ENCODE measurements around the gene SHC2. TPM values are rescaled to one million over a fixed set of nuclear protein-coding genes. Genes with fewer than 3 reads are reported as not detected.

Gene SHC2
- total RNA-seq, 1 donor from 2014 or later: 57.8 TPM

DNA sequence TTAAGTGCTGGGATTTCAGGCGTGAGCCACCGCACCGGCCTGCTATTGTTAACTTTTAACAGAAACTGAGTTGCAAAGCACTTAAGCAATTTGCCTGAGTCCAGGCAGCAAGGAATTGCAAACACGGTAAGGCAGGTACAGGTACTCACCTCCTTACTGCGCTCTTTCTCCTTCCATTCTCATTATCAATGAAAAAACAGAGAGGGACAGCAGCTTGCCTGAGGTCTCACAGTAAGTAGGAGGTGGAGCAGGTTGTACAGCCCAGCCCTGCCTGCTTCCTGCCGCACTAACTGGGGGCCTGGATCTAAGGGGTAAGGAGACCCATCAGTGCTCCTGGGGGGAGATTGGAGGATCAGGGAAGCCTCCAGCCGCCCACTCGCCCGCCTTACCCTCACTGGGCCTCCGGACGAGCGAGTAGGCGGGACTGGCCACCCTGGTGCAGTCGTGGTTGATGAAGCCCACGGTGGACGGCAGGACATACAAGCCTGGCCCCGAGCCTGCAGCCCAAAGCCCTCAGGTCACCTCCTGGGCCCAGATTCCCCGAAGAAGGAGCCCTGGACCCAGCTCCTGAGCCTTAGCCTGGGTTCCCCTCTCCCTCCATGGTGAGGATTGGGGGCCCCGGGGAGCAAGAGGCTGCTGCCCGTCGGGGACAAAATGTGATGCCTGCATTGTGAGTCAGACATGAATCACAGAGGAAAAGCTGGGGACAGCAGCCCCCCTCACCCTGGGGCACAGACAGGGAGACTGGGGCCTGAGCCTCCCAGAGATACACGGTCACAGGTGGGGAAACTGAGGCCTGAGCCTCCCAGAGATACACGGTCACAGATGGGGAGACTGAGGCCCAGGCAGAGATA, 11.4 kb upstream of the SHC2 start:
- no peak for DNase-seq (ENCODE audit: low spot score)
- ATAC-seq: no peak

DNA sequence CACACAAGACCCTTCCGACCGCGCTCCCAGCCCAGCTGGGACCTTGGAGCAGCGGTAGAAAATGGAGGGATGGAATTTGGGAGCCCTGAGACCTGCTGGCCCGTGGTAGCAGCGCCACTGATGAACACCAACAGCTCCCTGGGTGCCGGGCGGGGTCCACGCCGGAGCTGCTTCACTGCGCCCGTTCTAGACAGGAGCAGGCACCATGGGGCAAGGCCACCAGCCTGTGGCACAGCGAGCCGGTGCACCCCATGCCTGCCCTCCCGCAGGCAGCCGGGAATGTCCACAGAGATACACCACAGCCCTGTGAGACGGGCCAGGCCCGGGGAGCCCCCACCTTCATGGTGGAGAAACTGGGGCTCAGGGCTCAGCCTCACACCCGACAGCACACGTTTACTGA, 9.9 kb upstream of the SHC2 start:
- DNase-seq (ENCODE audit: low spot score) (no peak), ATAC-seq (no peak)

DNA sequence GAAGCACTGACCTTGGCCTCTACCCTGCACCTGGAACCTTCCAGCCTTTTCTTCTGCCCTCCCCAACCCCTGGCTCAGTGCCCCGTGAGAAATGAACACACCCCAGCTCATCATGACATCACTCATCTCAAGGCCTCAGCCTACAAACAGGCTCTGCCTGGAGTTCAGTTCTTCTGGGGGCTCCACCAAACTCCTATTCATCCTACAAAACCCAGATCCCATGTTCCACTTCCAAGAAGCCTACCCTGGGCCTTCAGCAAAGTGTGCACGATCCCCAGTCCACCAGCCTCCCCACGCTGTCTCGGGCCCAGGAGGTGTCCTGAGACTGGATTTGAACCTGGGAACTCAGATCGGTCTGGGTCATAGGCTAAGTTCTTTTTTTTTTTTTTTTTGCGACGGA, 9.0 kb upstream of the SHC2 start:
- DNase-seq (ENCODE audit: low spot score) (no peak), ATAC-seq (no peak)

DNA sequence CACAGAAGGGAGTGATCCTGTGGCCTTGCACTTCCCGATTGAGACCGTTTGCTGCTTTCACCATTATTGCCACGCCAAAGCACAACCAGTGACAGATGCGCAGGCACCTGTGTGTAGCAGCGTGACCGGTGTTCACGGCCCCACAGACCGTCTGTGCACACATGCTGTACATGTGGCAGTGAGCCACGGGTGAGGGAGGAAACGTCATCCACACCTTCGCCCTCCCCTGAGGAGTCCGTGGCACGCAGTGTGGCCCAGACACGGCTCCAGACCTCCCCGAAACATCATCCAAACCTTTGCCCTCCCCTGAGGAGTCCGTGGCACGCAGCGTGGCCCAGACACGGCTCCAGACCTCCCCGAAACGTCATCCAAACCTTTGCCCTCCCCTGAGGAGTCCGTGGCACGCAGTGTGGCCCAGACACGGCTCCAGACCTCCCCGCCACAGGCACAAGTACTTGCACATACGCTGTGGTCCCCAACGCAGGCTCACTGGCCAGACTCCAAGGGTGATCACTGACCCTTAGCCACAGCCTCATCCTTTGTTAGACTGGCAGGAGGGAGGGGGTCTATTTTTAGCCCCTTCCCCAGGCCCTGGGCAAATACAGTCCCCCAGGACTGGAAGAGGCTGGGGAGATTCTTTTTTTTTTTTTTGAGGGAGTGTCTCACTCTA, 7.9 kb upstream of the SHC2 start:
- DNase-seq (ENCODE audit: low spot score) (no peak), ATAC-seq (no peak)

DNA sequence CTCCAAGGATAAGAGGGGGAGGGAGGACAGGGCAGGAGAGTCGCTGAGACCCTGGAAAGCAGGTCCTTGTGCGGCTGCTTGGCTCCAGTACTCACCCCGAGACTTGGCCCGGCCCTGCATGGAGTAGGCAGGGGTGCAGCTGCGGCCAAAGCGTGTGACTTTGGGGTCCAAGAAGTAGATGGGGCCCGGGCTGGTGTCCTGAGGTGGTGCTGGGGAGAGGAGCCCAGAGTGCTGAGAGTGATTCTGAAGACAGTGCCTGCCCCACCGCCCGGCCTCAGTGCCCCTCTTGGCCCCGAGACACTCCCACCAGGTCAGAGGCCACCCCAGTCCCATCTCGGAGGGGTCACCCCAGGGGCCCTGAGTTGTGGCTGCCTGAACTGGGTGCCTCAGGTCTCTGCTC, 6.7 kb upstream of the SHC2 start:
- no peak for DNase-seq (ENCODE audit: low spot score)

DNA sequence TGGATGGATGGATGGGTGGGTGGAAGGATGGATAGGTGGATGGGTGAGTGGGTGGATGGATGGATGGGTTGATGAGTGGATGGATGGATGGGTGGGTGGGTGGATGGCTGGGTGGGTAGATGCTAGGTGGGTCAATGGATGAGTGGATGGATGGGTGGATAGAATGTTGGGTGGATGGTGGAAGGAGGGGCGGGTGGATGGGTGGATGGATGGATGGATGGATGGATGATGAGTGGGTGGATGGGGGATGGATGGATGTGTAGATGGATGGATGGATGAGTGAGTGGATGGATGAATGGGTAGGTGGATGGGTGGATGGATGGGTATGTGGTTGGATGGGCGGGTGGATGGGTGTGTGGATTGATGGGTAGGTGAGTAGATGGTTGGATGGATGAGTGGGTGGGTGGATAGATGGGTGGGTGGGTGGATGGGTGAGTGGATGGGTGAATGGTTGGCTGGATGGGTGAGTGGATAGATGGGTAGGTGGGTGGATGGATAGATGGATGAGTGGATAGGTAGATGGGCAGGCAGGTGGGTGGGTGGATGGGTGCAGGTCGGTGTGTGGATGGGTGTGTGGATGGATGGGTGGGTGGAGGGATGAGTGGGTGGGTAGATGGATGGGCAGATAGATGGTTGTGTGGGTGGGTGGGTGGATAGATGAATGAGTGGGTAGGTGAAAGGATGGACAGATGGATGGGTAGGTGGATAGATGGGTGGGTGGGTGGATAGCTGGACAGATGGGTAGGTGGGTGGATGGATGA, 4.4 kb upstream of the SHC2 start:
- ATAC-seq: no peak
- DNase-seq (ENCODE audit: low spot score): no peak

More for the DNA sequence above, 6.7 kb upstream of the SHC2 start:
- no peak for ATAC-seq

DNA sequence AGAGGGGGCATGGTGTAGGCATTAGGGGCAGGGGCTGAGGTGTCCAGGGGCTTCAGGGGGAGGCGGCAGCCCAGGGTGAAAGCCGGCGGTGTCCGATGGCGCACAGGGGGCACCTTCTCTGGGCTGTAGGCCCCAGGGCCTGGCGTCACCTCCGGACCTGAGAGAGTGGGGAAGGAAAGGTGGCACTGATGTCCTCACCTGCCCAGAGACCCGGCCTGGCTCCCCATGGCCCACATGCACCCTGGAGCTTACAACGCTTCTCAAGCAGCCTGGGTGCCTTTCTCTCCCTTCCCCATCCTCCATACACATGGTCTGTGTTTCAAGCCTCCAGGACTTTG, 3.3 kb upstream of the SHC2 start:
- ATAC-seq (no peak), DNase-seq (ENCODE audit: low spot score) (no peak)

DNA sequence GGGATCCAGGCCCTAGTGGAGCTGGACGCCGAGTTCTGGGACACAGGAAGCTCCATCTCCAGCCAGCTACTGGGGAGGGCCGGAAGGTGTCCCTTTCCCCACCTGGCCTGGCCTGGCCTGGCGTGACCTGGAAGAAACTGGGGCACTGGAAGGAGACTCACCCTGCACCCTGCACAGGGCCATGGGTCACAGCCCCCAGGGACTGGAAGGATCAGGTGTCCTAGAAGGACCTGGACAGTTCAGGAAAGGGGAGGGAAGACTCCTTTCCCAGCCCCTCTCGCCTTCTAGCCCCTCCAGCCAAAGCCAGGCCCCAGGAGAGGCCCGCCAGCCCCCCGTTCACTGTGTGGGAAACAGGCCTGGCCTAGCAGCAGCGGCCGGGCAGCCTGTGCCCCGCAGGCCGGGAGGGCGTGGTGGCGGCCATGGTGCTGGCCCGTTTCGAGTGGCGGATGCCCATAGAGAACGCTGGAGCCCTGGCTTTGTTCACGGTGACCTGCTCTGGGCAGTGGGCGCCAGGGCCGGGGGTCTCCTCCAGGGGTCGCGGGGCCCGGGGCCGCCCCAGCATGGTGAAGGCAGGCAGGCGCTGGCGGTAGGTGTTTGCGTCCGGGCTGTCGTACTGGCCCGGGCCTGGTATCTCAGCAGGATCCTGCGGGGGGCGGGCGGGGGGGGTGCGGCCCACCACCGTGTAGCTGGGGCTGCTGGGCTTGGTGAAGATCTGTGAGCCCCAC, 2.8 kb upstream of the SHC2 start:
- DNase-seq (ENCODE audit: low spot score): no peak
- ATAC-seq: no peak

DNA sequence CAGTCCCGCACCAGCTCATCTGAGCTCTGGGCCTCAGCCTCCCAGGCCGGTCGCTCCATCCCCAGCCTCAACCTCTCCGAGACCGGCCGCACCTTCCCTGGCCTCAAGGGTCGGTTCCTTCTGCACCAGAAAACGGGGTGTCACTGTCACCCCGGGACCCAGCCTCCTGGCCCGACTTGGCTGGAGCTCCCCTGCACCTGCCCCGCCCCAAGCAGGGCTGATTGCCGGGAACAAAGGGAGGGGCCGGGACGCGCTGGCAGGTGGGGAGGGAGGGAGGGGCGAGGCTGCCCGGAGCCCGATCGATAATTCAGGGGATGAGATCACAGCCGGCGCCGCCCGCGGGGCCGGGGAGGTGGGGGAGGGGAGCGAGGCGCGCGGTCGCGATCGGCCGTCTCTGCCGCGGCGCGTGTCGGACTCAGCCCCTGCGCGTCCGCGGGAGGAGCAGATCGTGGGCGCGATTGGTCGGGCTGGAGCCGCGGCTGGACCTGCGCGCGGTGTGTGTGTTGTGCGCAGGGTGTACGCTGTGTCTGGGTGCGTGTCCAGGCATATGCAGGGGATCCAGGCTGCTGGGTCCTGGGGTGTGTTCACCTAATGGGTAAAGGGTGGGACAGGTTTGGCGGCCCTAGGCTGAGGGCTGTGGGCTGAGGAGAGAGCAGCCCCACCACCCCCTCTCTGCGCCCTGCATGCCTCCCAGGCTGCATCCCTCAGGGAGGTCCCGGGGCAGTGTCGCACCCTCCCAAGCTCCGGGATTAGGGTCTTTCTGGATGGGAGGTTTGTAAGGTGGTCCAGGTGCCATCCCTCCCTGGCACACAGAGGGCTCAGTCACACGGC, 1.1 kb upstream of the SHC2 start:
- ATAC-seq: peak; percentile 83
- DNase-seq (ENCODE audit: low spot score): peak; percentile 89

DNA sequence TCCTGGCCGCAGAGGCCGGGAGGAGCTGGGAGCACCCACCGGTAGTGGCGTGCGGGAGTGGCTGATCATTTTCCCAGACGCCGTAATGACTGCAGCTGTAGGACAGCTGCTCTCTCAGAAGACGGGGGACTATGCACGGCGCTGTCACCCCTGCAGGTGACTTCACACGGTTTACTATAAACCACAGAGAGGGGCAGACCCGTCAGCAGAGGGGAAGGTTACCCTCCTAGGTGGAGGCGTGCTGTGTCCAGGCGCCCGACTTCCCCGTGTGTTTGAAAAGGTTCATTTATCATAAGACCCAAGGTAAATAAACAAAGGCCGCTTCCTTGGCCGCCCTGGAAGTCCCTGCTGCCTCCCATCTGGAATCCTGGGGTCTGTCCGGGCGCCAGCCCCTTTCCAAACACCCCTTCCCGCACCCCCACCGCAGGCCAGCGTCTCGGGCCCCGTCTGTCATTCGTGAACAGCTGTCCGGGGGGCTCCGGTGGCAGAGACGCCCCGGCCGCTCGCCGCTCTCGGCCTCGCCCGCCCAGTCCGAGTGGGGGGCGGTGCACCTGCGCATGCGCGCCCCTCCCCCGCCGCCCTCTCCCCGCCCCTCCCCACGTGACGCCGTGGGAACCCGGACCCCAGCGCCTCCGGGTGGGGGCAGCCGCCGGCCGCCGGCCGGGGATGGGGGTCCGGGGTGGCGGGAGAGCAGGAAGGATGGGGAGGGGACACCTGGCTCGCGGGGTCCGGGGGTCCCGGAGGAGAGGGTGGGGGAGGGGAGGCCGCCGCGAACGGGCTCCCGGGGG, 915 bp downstream of the SHC2 start:
- peak; percentile 83 for DNase-seq (ENCODE audit: low spot score)
- peak; percentile 72 for ATAC-seq

DNA sequence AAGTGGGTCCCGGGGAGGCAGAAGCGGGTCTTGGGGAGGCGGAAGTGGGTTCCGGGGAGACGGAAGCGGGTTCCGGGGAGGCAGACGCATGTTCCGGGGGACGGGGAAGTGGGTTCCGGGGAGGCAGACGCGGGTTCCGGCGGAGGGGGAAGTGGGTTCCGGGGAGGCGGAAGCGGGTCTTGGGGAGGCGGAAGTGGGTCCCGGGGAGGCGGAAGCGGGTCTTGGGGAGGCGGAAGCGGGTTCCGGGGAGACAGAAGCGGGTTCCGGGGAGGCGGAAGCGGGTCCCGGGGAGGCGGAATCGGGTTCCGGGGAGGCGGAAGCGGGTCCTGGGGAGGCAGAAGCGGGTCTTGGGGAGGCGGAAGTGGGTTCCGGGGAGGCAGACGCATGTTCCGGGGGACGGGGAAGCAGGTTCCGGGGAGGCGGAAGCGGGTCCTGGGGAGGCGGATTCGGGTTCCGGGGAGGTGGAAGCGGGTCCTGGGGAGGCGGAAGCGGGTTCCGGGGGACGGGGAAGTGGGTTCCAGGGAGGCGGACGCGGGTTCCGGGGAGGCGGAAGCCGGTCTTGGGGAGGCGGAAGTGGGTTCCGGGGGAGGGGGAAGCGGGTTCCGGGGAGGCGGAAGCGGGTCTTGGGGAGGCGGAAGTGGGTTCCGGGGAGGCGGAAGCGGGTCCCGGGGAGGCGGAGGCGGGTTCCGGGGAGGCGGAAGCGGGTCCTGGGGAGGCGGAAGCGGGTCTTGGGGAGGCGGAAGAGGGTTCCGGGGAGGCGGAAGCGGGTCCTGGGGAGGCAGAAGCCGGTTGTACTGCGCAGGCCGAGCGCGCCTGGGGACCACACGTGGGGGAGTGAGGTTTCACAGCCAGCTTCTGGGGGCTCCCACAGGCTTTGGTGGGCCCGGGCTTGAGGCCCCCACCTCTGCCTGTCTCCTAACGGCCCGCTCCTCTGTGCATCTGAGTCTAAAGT, 2.5 kb downstream of the SHC2 start:
- DNase-seq (ENCODE audit: low spot score) (no peak), ATAC-seq (no peak)

DNA sequence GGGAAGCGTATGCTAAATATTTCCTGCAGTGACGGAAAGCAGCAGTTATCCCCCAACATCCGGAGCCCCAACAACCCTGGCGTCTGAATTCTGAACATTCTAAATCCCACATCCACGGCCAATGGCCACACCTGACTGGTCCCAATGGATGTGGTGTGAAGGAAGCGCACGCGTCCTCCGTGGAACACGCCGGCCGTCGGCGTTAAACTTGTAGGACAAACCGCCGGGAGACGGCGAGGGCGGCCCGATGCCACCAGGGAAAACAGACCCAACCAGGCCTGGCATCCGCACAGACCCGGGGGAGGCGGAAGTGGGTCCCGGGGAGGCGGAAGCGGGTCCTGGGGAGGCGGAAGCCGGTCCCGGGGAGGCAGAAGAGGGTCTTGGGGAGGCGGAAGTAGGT, 3.2 kb downstream of the SHC2 start:
- no peak for DNase-seq (ENCODE audit: low spot score)
- no peak for ATAC-seq

DNA sequence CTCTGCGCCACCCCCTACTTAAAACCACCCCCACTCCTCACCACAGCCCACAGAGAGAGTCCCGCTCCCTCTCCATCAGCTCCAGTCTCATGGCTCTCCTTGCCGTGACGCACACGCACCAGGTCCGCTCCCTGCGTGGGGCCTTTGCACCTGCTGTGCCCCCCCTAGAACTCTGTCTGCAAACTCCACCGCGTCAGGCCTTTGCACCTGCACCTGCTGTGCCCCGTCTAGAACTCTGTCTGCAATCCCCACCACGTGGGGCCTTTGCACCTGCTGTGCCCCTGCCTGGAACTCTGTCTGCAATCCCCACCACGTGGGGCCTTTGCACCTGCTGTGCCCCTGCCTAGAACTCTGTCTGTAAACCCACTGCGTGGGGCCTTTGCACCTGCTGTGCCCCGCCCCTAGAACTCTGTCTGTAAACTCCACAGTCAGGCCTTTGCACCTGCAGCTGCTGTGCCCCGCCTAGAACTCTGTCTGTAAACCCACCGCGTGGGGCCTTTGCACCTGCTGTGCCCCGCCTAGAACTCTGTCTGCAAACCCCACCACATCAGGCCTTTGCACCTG, 4.2 kb downstream of the SHC2 start:
- DNase-seq (ENCODE audit: low spot score) (no peak), ATAC-seq (no peak)

DNA sequence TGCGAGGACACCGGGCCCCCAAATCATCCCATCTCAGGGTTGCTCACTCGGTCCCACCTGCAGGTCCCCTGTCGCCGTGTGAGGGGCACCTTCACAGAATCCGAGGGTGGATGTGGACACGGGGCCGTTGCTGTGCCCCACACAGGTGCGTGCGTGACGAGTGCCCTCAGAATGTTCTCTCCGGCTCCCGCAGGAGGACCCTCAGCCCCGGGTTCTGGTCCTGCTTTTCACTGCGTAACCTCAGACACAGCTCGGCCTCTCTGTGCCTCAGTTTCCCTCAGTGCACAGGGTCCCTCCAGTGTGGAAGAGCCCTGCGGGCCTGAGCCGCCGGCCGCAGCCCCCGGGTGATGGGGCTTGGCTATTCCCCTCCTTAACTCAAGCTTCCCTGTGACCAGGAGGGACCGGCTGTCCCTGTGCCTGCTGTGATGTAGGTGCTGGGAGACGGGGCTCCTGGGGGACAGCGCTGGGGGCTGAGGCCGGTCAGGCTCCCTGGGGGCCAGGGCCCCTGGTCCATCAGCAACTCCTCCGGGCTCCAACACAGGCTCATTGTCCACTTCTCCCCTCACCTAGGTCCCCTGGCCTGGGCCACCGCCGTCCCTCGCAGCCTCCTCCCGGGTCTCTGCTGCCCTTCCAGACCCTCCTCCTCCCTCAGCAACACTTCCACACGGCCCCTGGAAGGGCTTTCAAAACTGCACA, 4.8 kb downstream of the SHC2 start:
- ATAC-seq (no peak), DNase-seq (ENCODE audit: low spot score) (no peak)

DNA sequence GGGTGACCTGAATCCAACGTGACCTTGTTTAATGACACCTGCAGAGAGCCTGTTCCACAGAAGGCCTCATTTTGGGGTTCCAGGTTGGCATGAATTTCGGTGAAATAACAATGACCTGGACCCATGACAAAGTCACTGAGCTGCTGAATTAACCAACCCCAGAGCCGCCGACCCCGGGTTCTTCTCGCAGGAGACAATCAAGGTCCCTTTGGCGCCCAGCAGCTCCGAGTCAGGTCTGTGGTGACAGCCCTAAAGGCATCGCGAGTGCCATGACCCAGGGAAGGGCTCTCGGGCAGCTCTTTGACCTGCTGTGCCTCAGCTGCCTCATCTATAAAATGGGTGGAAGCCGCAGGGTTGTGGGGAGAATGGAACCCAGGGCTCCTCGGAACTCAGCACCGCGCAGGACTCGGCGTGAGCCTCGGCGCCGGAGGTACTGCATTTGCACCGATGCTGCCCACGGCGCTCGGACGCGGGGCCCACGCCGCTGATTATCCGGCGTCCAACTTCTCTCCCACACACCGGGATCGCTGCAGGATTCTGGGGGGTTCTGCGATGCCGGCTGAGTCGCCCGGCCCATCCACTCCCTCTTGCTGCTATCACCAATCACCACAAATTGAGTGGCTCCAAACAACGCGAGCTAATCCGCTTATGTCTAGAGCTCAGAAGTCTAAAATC, 5.7 kb downstream of the SHC2 start:
- no peak for ATAC-seq
- DNase-seq (ENCODE audit: low spot score): no peak

DNA sequence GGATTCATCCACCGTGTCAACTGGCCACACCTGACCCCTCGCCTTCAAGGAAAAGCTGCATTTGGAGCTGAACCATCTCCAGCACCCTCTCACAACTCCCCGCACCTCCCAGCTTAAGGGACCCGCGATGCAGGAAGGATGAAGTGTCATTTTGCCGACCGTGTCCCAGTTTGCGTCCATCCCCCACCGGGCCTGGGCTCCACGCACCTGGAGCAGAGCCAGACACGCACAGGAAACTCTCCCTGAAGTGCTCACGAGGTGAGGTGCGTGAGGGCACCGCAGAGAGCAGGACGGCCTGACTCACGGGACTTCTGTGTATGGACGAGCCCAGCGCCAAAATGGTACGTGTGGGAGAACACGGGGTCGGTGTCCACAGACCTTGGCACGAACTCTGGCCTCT, 7.2 kb downstream of the SHC2 start:
- ATAC-seq (no peak), DNase-seq (ENCODE audit: low spot score) (no peak)

DNA sequence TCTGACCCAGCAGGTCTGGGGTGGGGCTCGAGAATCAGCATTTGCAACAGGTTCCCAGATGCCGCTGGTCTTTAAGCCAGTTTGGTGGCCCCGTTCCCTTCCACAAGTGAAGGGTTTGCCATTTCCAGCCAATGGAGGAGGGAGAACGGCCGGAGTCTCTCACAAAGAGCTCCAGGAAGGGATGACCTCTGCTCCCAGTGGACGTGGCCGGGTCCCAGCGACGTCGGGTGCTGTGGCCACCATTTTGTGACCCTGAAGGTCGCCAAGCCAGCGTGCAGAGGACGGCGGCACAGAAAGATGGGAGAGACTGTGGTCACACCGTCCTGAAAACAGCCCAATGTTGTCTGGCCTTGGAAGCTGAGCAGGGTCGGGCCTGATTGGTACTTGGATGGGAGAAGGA, 8.0 kb downstream of the SHC2 start:
- no peak for DNase-seq (ENCODE audit: low spot score)

More for the DNA sequence above, 8.0 kb downstream of the SHC2 start:
- ATAC-seq: no peak
